HS-27A (cell line): ENCODE measurements around the gene TMC3.
A peak's percentile ranks its signal among the peaks of the same experiment; 100 is the strongest.
"Not testable (repeated sequence)": the region's sequence is repeated elsewhere in the genome, so short reads cannot be mapped to it uniquely, and the experiment has no call there.

Experiments used
- DNase-seq: peaks from one replicate; pipeline ENCODE4 v3.0.0-alpha.2; 2012; ENCODE audit warnings: low read depth, missing footprints

The TMC3 gene

GRCh38 chr15:81373775-81374395, at the start of gene TMC3:
TMC3 (minus strand) TSS chr15:81374213; CDS start chr15:81374077, 136 bp downstream.
- no peak for DNase-seq

GRCh38 chr15:81421461-81421860, 47.4 kb upstream of the TMC3 start:
- DNase-seq, result no peak

- DNase-seq, result no peak
These were observed 45.4 kb upstream of the TMC3 start for GRCh38 chr15:81419332-81419943.

- DNase-seq, result no peak
These were observed 44.9 kb upstream of the TMC3 start for GRCh38 chr15:81418891-81419290.

GRCh38 chr15:81418444-81418843, 44.4 kb upstream of the TMC3 start:
- DNase-seq, result no peak

- not testable (repeated sequence) for DNase-seq
These were observed 40.4 kb upstream of the TMC3 start for GRCh38 chr15:81414274-81414968.

- DNase-seq, result no peak
These were observed 39.8 kb upstream of the TMC3 start for GRCh38 chr15:81413851-81414250.

- DNase-seq, result no peak
These were observed 38.1 kb upstream of the TMC3 start for GRCh38 chr15:81411969-81412633.

GRCh38 chr15:81411051-81411450, 37.0 kb upstream of the TMC3 start:
- DNase-seq, result no peak

GRCh38 chr15:81410318-81410753, 36.3 kb upstream of the TMC3 start:
- DNase-seq, result peak; percentile 62

GRCh38 chr15:81407718-81408117, 33.7 kb upstream of the TMC3 start:
- DNase-seq, result no peak

GRCh38 chr15:81407176-81407575, 33.2 kb upstream of the TMC3 start:
- DNase-seq, result no peak

- peak; percentile 39 for DNase-seq
These were observed 26.7 kb upstream of the TMC3 start for GRCh38 chr15:81400640-81401236.

GRCh38 chr15:81398910-81399551, 25.0 kb upstream of the TMC3 start:
- DNase-seq, result no peak

- DNase-seq, result no peak
These were observed 24.4 kb upstream of the TMC3 start for GRCh38 chr15:81398456-81398855.

- no peak for DNase-seq
These were observed 20.6 kb upstream of the TMC3 start for GRCh38 chr15:81394603-81395002.

- no peak for DNase-seq
These were observed 17.6 kb upstream of the TMC3 start for GRCh38 chr15:81391657-81392056.

- no peak for DNase-seq
These were observed 14.4 kb upstream of the TMC3 start for GRCh38 chr15:81388436-81388770.

GRCh38 chr15:81387621-81388435, 13.8 kb upstream of the TMC3 start:
- DNase-seq, result no peak

GRCh38 chr15:81386947-81387346, 12.9 kb upstream of the TMC3 start:
- DNase-seq, result no peak

GRCh38 chr15:81385721-81386076, 11.7 kb upstream of the TMC3 start:
- DNase-seq, result no peak
